Measurements from ENCODE around the gene AHSP. TPM values are rescaled to one million over a fixed set of nuclear protein-coding genes. Genes with fewer than 3 reads are reported as not detected.
A peak's percentile ranks its signal among the peaks of the same experiment; 100 is the strongest.

Gene AHSP
- polyA plus RNA-seq (2013, experiment 1 of 2) = not detected
- not detected for polyA plus RNA-seq (2013, experiment 2 of 2)

- Histone ChIP-seq H3K23ac (ENCODE audit: low read length in 2 of 2) (no peak within 1 kb of the TSS), H3K18ac (ENCODE audit: low read depth in 1 of 2, low read length in 2 of 2) (no peak within 1 kb of the TSS), H3K4ac (ENCODE audit: low read depth in 1 of 2, low read length in 2 of 2) (no peak within 1 kb of the TSS), H4K91ac (ENCODE audit: low read length) (no peak within 1 kb of the TSS), H2BK12ac (ENCODE audit: low read length in 2 of 2) (no peak within 1 kb of the TSS), H2BK120ac (ENCODE audit: low read depth, low read length) (no peak within 1 kb of the TSS), H3K36me3 (ENCODE audit: control insufficient read depth in 1 of 2, insufficient read depth in 2 of 2, low read depth in 1 of 2, low read length in 2 of 2) (no peaks in the 10 kb centered on the region), H3K4me2 (ENCODE audit: low read length, poor library complexity, severe bottlenecking) (no peak within 1 kb of the TSS), H3K4me1 (ENCODE audit: control insufficient read depth, insufficient read depth, low read depth, low read length) (no peaks in the 10 kb centered on the region), H3K9me3 (ENCODE audit: control insufficient read depth, low read length) (peaks cover 3% of the 10 kb centered on the region), H2AFZ (ENCODE audit: low read depth, low read length) (no peak within 1 kb of the TSS), H3K9ac (ENCODE audit: low read length) (no peak within 1 kb of the TSS), H3K79me1 (replicated peaks; ENCODE audit: low read length, poor library complexity, severe bottlenecking) (no peaks in the 10 kb centered on the region), H3K27ac (ENCODE audit: low read length, poor library complexity, severe bottlenecking) (no peak within 1 kb of the TSS), H3K4me3 (ENCODE audit: insufficient read depth in 1 of 2, low read depth in 1 of 2, low read length in 2 of 2) (no peak within 1 kb of the TSS), H2AK5ac (ENCODE audit: low read length, severe bottlenecking) (no peak within 1 kb of the TSS), H3K14ac (ENCODE audit: low read length in 2 of 2) (no peak within 1 kb of the TSS), H3K27me3 (ENCODE audit: control insufficient read depth in 1 of 2, insufficient read depth in 1 of 2, low read length in 2 of 2) (peaks cover 35 to 46% of the 10 kb centered on the region in 2 experiments), H4K8ac (ENCODE audit: low read length) (no peak within 1 kb of the TSS), H2BK5ac (ENCODE audit: low read depth, low read length, poor library complexity, severe bottlenecking) (no peak within 1 kb of the TSS), H2BK15ac (ENCODE audit: low read depth, poor library complexity, severe bottlenecking) (no peak within 1 kb of the TSS)
- WGBS = 40% methylated on average over 6 of the region's 6 CpGs
- no peak for DNase-seq
Measured at GRCh38 chr16:31527734-31528274, at the start of gene AHSP. Gene AHSP, plus strand, starts transcription at chr16:31527900. Its CDS starts 240 bp downstream, at chr16:31528140.

- no peak overlapping the region for H4K8ac ChIP-seq (ENCODE audit: low read length)
- H3K36me3 ChIP-seq (ENCODE audit: control insufficient read depth in 1 of 2, insufficient read depth in 2 of 2, low read depth in 1 of 2, low read length in 2 of 2) = peaks cover 43 to 52% of the 10 kb centered on the region in 2 experiments
- no peak overlapping the region for H2BK120ac ChIP-seq (ENCODE audit: low read depth, low read length)
- peaks cover 28% of the 10 kb centered on the region for H3K4me1 ChIP-seq (ENCODE audit: control insufficient read depth, insufficient read depth, low read depth, low read length)
- H3K14ac ChIP-seq (ENCODE audit: low read length in 2 of 2) = no peak overlapping the region
- H3K4me3 ChIP-seq (ENCODE audit: insufficient read depth in 1 of 2, low read depth in 1 of 2, low read length in 2 of 2) = no peak overlapping the region
- no peak overlapping the region for H2BK5ac ChIP-seq (ENCODE audit: low read depth, low read length, poor library complexity, severe bottlenecking)
- peaks cover 13% of the 10 kb centered on the region for H3K79me1 ChIP-seq (replicated peaks; ENCODE audit: low read length, poor library complexity, severe bottlenecking)
- 93% methylated on average over 3 of the region's 3 CpGs for WGBS
- no peak overlapping the region for H3K27ac ChIP-seq (ENCODE audit: low read length, poor library complexity, severe bottlenecking)
- no peak overlapping the region for H2BK15ac ChIP-seq (ENCODE audit: low read depth, poor library complexity, severe bottlenecking)
- no peak overlapping the region for H3K23ac ChIP-seq (ENCODE audit: low read length in 2 of 2)
- no peak overlapping the region for H3K9ac ChIP-seq (ENCODE audit: low read length)
- H3K4ac ChIP-seq (ENCODE audit: low read depth in 1 of 2, low read length in 2 of 2) = no peak overlapping the region
- no peak overlapping the region for H3K4me2 ChIP-seq (ENCODE audit: low read length, poor library complexity, severe bottlenecking)
- no peak for DNase-seq
- peaks cover 0 to 23% of the 10 kb centered on the region in 2 experiments for H3K27me3 ChIP-seq (ENCODE audit: control insufficient read depth in 1 of 2, insufficient read depth in 1 of 2, low read length in 2 of 2)
- no peak overlapping the region for H4K91ac ChIP-seq (ENCODE audit: low read length)
- no peaks in the 10 kb centered on the region for H3K9me3 ChIP-seq (ENCODE audit: control insufficient read depth, low read length)
- no peak overlapping the region for H3K18ac ChIP-seq (ENCODE audit: low read depth in 1 of 2, low read length in 2 of 2)
- H2AK5ac ChIP-seq (ENCODE audit: low read length, severe bottlenecking) = no peak overlapping the region
- no peak overlapping the region for H2BK12ac ChIP-seq (ENCODE audit: low read length in 2 of 2)
- no peak overlapping the region for H2AFZ ChIP-seq (ENCODE audit: low read depth, low read length)
Measured at GRCh38 chr16:31478956-31479355, 48.7 kb upstream of the AHSP start.

- no peak overlapping the region for H3K27ac ChIP-seq (ENCODE audit: low read length, poor library complexity, severe bottlenecking)
- WGBS = 93% methylated on average over 9 of the region's 9 CpGs
- H2BK15ac ChIP-seq (ENCODE audit: low read depth, poor library complexity, severe bottlenecking) = no peak overlapping the region
- no peak overlapping the region for H3K4me3 ChIP-seq (ENCODE audit: insufficient read depth in 1 of 2, low read depth in 1 of 2, low read length in 2 of 2)
- no peak overlapping the region for H2AFZ ChIP-seq (ENCODE audit: low read depth, low read length)
- H3K79me1 ChIP-seq (replicated peaks; ENCODE audit: low read length, poor library complexity, severe bottlenecking) = peaks cover 13% of the 10 kb centered on the region
- DNase-seq = no peak
- no peak overlapping the region for H4K8ac ChIP-seq (ENCODE audit: low read length)
- no peak overlapping the region for H3K18ac ChIP-seq (ENCODE audit: low read depth in 1 of 2, low read length in 2 of 2)
- H3K36me3 ChIP-seq (ENCODE audit: control insufficient read depth in 1 of 2, insufficient read depth in 2 of 2, low read depth in 1 of 2, low read length in 2 of 2) = peaks cover 38 to 44% of the 10 kb centered on the region in 2 experiments
- H2BK120ac ChIP-seq (ENCODE audit: low read depth, low read length) = no peak overlapping the region
- no peak overlapping the region for H3K4me2 ChIP-seq (ENCODE audit: low read length, poor library complexity, severe bottlenecking)
- H3K14ac ChIP-seq (ENCODE audit: low read length in 2 of 2) = no peak overlapping the region
- H3K4me1 ChIP-seq (ENCODE audit: control insufficient read depth, insufficient read depth, low read depth, low read length) = peaks cover 32% of the 10 kb centered on the region
- no peak overlapping the region for H2BK5ac ChIP-seq (ENCODE audit: low read depth, low read length, poor library complexity, severe bottlenecking)
- H3K9me3 ChIP-seq (ENCODE audit: control insufficient read depth, low read length) = no peaks in the 10 kb centered on the region
- no peak overlapping the region for H2BK12ac ChIP-seq (ENCODE audit: low read length in 2 of 2)
- H4K91ac ChIP-seq (ENCODE audit: low read length) = no peak overlapping the region
- H3K9ac ChIP-seq (ENCODE audit: low read length) = no peak overlapping the region
- peak overlapping the region in 1 of 2 experiments; percentile 43 for H3K23ac ChIP-seq (ENCODE audit: low read length in 2 of 2)
- no peak overlapping the region for H3K4ac ChIP-seq (ENCODE audit: low read depth in 1 of 2, low read length in 2 of 2)
- H2AK5ac ChIP-seq (ENCODE audit: low read length, severe bottlenecking) = no peak overlapping the region
- H3K27me3 ChIP-seq (ENCODE audit: control insufficient read depth in 1 of 2, insufficient read depth in 1 of 2, low read length in 2 of 2) = peaks cover 0 to 28% of the 10 kb centered on the region in 2 experiments
Measured at GRCh38 chr16:31479751-31480150, 47.9 kb upstream of the AHSP start.

GRCh38 chr16:31480851-31481536 lies 46.7 kb upstream of the AHSP start:
- Histone ChIP-seq H3K9me3 (ENCODE audit: control insufficient read depth, low read length) (no peaks in the 10 kb centered on the region), H2BK15ac (ENCODE audit: low read depth, poor library complexity, severe bottlenecking) (no peak overlapping the region), H3K79me1 (replicated peaks; ENCODE audit: low read length, poor library complexity, severe bottlenecking) (peaks cover 12% of the 10 kb centered on the region), H2AK5ac (ENCODE audit: low read length, severe bottlenecking) (no peak overlapping the region), H2BK12ac (ENCODE audit: low read length in 2 of 2) (no peak overlapping the region), H2BK5ac (ENCODE audit: low read depth, low read length, poor library complexity, severe bottlenecking) (no peak overlapping the region), H3K18ac (ENCODE audit: low read depth in 1 of 2, low read length in 2 of 2) (no peak overlapping the region), H3K36me3 (ENCODE audit: control insufficient read depth in 1 of 2, insufficient read depth in 2 of 2, low read depth in 1 of 2, low read length in 2 of 2) (peaks cover 27 to 32% of the 10 kb centered on the region in 2 experiments), H3K27me3 (ENCODE audit: control insufficient read depth in 1 of 2, insufficient read depth in 1 of 2, low read length in 2 of 2) (peaks cover 0 to 40% of the 10 kb centered on the region in 2 experiments), H3K23ac (ENCODE audit: low read length in 2 of 2) (no peak overlapping the region), H2BK120ac (ENCODE audit: low read depth, low read length) (no peak overlapping the region), H3K4me2 (ENCODE audit: low read length, poor library complexity, severe bottlenecking) (no peak overlapping the region), H4K8ac (ENCODE audit: low read length) (no peak overlapping the region), H4K91ac (ENCODE audit: low read length) (no peak overlapping the region), H3K4ac (ENCODE audit: low read depth in 1 of 2, low read length in 2 of 2) (no peak overlapping the region), H3K9ac (ENCODE audit: low read length) (no peak overlapping the region), H3K27ac (ENCODE audit: low read length, poor library complexity, severe bottlenecking) (no peak overlapping the region), H3K4me3 (ENCODE audit: insufficient read depth in 1 of 2, low read depth in 1 of 2, low read length in 2 of 2) (no peak overlapping the region), H2AFZ (ENCODE audit: low read depth, low read length) (no peak overlapping the region), H3K14ac (ENCODE audit: low read length in 2 of 2) (no peak overlapping the region), H3K4me1 (ENCODE audit: control insufficient read depth, insufficient read depth, low read depth, low read length) (peaks cover 39% of the 10 kb centered on the region)
- 57% methylated on average over 7 of the region's 7 CpGs for WGBS
- no peak for DNase-seq

All from mesenchymal stem cell (in vitro differentiated cells and primary cell).